Psoas muscle (tissue), 8 donors: ENCODE data around the gene FGD4. TPM values are rescaled to one million over a fixed set of nuclear protein-coding genes. Genes with fewer than 3 reads are reported as not detected.
"Not testable (repeated sequence)": the region's sequence is repeated elsewhere in the genome, so short reads cannot be mapped to it uniquely, and the experiment has no call there.

ENCODE experiments used
- ATAC-seq, 4 donors: fragments of 200-7000 bp; cut with Tn5 transposase; one replicate each; pipeline ENCODE4 v1.9.1; 2020; ENCODE audit warnings: moderate library complexity in 3 of 4, mild to moderate bottlenecking in 2 of 4
- DNase-seq, 2 donors: peaks; one replicate each; pipeline ENCODE4 v3.0.0-alpha.2; 2020
- H3K27ac ChIP-seq: fragments of 200-600 bp; one replicate; pipeline ENCODE4 v1.8.0; 2022
- H3K27me3 ChIP-seq, 3 donors: fragments of 200-600 bp in 1 of 3; one replicate each; pipeline versions ENCODE4 v1.6.1 to v1.8.0; 2013 to 2022; ENCODE audit warnings: low read length in 2 of 3, mild to moderate bottlenecking in 2 of 3, moderate library complexity in 1 of 3; ENCODE audit not compliant: insufficient read depth in 3 of 3
- H3K36me3 ChIP-seq, 2 donors: fragments of 200-600 bp in 1 of 2; one replicate each; pipeline versions ENCODE4 v1.6.1 to v1.8.0; 2013 to 2022; ENCODE audit warnings: low read depth in 1 of 2, mild to moderate bottlenecking in 1 of 2, moderate library complexity in 1 of 2; ENCODE audit not compliant: insufficient read depth in 1 of 2
- H3K4me1 ChIP-seq: fragments of 200-600 bp; one replicate; pipeline ENCODE4 v1.8.0; 2022
- H3K4me3 ChIP-seq: fragments of 200-600 bp; one replicate; pipeline ENCODE4 v1.8.0; 2022; ENCODE audit warnings: mild to moderate bottlenecking
- H3K9me3 ChIP-seq: fragments of 200-600 bp; one replicate; pipeline ENCODE4 v1.8.0; 2022
- CTCF ChIP-seq: fragments of 200-600 bp; IDR thresholded peaks from one replicate; pipeline ENCODE4 v1.8.0; 2022; ENCODE audit warnings: antibody characterized with exemption
- WGBS, 3 donors: extraction: QIAGEN DNeasy Blood & Tissue Kit; methylation state at CpG; one replicate each; pipeline versions ENCODE4 v1.1.6 to v1.1.7; 2013; 5-methylcytosine and 5-hydroxymethylcytosine counted together
- intact Hi-C, 2 donors: fragments of 100-400 bp; cut with DNase I; formaldehyde crosslinking; loops; one replicate each; pipeline versions ENCODE4 v1.11.0 to v1.14.2; 2022
- polyA plus RNA-seq, 3 donors: library from polyadenylated mRNA; stranded (reverse); fragments of 200-250 nt; gene quantifications; one replicate each; pipeline ENCODE4 v1.2.3, GENCODE V29; 2013
- total RNA-seq, 4 donors: library from RNA; stranded (reverse); fragmentation: NEBNext Ultra II Directional in 2 of 4; extraction: Animal tissue kit (Norgen Biotek cat#: 25700) in 2 of 4; gene quantifications; one replicate each; pipeline versions ENCODE4 v1.2.1 to v1.2.4, GENCODE V29; 2021 to 2023
- donor health status: healthy with polysubstance abuse.
- donor health status: DM: no; HTN: no; CAD: no; lungs with moderate emphysema.
- donor health status: Bipolar disorder and iron deficiency.
- donor health status: healthy.
- donor health status: DM: yes; HTN: yes; CAD: no.
- donor health status: DM: no; HTN: no; CAD: no.
- donor health status: DM: no; HTN: no; CAD: no.
- donor health status: DM: yes; HTN: yes; CAD: no.

Gene FGD4
- total and polyA plus RNA-seq, 7 donors, result 1.1 to 20.8 (median 14.9) TPM

- Histone ChIP-seq H3K4me3 (no peak overlapping the region), H3K4me1 (peaks cover 45% of the 10 kb centered on the region), H3K27ac (no peak overlapping the region), H3K27me3 (no peaks in the 10 kb centered on the region), H3K9me3 (no peaks in the 10 kb centered on the region), H3K36me3 (no peaks in the 10 kb centered on the region)
- 6 to 27% (median 14%) methylated on average over 3 of the region's 3 CpGs for WGBS, 3 donors
- TF ChIP-seq CTCF, result no peak
- no peak for ATAC-seq
- DNase-seq, result no peak
- intact Hi-C loops, result no loop called here
These were observed 108.6 kb downstream of the FGD4 start for GRCh38 chr12:32507942-32508320.

GRCh38 chr12:32508626-32509025 is 109.3 kb downstream of the FGD4 start:
- Histone ChIP-seq H3K4me1 (peaks cover 41% of the 10 kb centered on the region), H3K27me3 (no peaks in the 10 kb centered on the region), H3K27ac (peak overlapping the region; percentile 24), H3K36me3 (no peaks in the 10 kb centered on the region), H3K4me3 (no peak overlapping the region), H3K9me3 (no peaks in the 10 kb centered on the region)
- TF ChIP-seq CTCF, result no peak
- DNase-seq, result no peak
- WGBS, 3 donors, result 63 to 75% (median 65%) methylated on average over 3 of the region's 3 CpGs
- intact Hi-C loops, result no loop called here
- ATAC-seq, result peak; percentile 65 to 82 (median 76)

GRCh38 chr12:32509328-32510091 is 110.2 kb downstream of the FGD4 start:
- no peak overlapping the region for H3K27ac ChIP-seq
- no peak for TF ChIP-seq CTCF
- no peak overlapping the region for H3K4me3 ChIP-seq
- ATAC-seq (no peak), DNase-seq (no peak)
- no peaks in the 10 kb centered on the region for H3K9me3 ChIP-seq
- no peaks in the 10 kb centered on the region for H3K27me3 ChIP-seq
- no peaks in the 10 kb centered on the region for H3K36me3 ChIP-seq
- WGBS, 3 donors, result 60 to 73% (median 61%) methylated on average over 2 of the region's 2 CpGs
- H3K4me1 ChIP-seq, result peaks cover 33% of the 10 kb centered on the region
- intact Hi-C loops, result no loop called here

- intact Hi-C loops, H3K27ac ChIP-seq, ATAC-seq, H3K27me3 ChIP-seq, H3K36me3 ChIP-seq, H3K4me3 ChIP-seq, H3K9me3 ChIP-seq, DNase-seq: not testable (repeated sequence)
- H3K4me1 ChIP-seq, result peaks cover 33% of the 10 kb centered on the region
- 94 to 99% (median 95%) methylated on average over 7 of the region's 7 CpGs for WGBS, 3 donors
These were observed 112.6 kb downstream of the FGD4 start for GRCh38 chr12:32511976-32512375.

GRCh38 chr12:32512379-32512778 is 113.0 kb downstream of the FGD4 start:
- no peak for DNase-seq
- no peak for ATAC-seq
- H3K4me1 ChIP-seq, result peaks cover 33% of the 10 kb centered on the region
- no peak overlapping the region for H3K27ac ChIP-seq
- H3K36me3 ChIP-seq, result no peaks in the 10 kb centered on the region
- no peak overlapping the region for H3K4me3 ChIP-seq
- 72 to 96% (median 88%) methylated on average over 2 of the region's 2 CpGs for WGBS, 3 donors
- intact Hi-C loops, result no loop called here
- no peaks in the 10 kb centered on the region for H3K9me3 ChIP-seq
- no peak for TF ChIP-seq CTCF
- H3K27me3 ChIP-seq, result no peaks in the 10 kb centered on the region
